ENCODE measurements around the gene HEATR9. TPM values are rescaled to one million over a fixed set of nuclear protein-coding genes. Genes with fewer than 3 reads are reported as not detected.

The HEATR9 gene
- total RNA-seq, 1 experiment from 2014 or later, result not detected

DNA sequence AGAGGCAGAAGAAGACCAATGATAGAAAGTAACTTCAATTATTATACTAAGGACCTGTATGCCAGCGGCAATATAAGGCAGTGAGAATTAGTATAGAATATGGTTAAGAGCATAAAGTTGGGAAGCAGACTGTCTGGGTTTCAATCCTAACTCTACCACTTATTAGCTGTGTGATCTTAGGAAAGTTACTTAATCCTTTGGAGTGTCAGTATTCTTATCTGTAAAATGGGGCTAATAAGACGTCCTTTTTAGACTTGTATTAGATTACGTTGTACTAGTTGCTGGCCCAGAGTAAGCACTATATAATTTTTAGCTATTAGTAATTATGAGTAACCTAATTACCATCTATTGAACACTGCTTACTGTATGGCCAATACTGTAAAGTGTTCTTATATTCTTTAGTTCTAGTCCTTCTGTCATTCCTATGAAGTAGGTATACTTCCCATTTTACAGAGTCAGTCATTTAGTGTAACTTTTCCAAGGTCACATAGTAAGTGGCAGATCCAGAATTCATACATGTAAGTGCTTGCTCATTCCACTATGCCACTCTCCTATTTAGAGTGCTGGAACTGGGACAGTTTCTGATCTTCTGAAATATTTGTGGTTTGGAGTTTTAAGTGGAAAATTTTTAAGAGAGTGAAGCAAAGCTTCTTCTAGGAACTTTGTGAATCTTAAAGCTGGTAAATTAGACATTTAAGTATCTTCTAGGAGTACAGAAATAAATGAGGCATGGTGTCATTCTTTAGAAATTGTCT is 22.5 kb downstream of the HEATR9 start:
- Histone ChIP-seq H3K4me1 (no peaks in the 10 kb centered on the region), H3K36me3 (ENCODE audit: control insufficient read depth, insufficient read depth, low read length) (peaks cover 7% of the 10 kb centered on the region), H3K4me3 (ENCODE audit: low read depth, low read length) (no peak overlapping the region), H3K27me3 (replicated peaks; ENCODE audit: control insufficient read depth, insufficient read depth, low read length) (no peaks in the 10 kb centered on the region), H3K9me3 (no peaks in the 10 kb centered on the region)
- POLR2A ChIA-PET, result no interaction called here
- intact Hi-C loops (cut with micrococcal nuclease; ENCODE audit: unreplicated experiment), result loop anchor here (5.0 kb wide), 1 partner anchor 86 kb away; the partner anchor contains the start of gene RDM1
- H3K4me3 Mint-ChIP-seq (ENCODE audit: unreplicated experiment), result no peak overlapping the region
- no peak overlapping the region for H3K27ac Mint-ChIP-seq (ENCODE audit: unreplicated experiment)
- H3K9me3 Mint-ChIP-seq (ENCODE audit: unreplicated experiment), result no peaks in the 10 kb centered on the region
- DNase-seq, result no peak
- BruUV-seq (replicated peaks), result no TSS peak
- H3K27me3 Mint-ChIP-seq (ENCODE audit: insufficient read depth, unreplicated experiment), result no peaks in the 10 kb centered on the region
- TF ChIP-seq, protein P1, sequence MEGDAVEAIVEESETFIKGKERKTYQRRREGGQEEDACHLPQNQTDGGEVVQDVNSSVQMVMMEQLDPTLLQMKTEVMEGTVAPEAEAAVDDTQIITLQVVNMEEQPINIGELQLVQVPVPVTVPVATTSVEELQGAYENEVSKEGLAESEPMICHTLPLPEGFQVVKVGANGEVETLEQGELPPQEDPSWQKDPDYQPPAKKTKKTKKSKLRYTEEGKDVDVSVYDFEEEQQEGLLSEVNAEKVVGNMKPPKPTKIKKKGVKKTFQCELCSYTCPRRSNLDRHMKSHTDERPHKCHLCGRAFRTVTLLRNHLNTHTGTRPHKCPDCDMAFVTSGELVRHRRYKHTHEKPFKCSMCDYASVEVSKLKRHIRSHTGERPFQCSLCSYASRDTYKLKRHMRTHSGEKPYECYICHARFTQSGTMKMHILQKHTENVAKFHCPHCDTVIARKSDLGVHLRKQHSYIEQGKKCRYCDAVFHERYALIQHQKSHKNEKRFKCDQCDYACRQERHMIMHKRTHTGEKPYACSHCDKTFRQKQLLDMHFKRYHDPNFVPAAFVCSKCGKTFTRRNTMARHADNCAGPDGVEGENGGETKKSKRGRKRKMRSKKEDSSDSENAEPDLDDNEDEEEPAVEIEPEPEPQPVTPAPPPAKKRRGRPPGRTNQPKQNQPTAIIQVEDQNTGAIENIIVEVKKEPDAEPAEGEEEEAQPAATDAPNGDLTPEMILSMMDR (IDR thresholded peaks at IDR 0.05; ENCODE audit: insufficient read depth in 1 of 2, low read depth in 1 of 2, low read length in 1 of 2, severe bottlenecking in 1 of 2, unreplicated experiment in 1 of 2), result no peak
- peaks cover 87% of the 10 kb centered on the region for H3K36me3 Mint-ChIP-seq (ENCODE audit: insufficient read depth, unreplicated experiment)
- CTCF ChIA-PET, result interaction anchor here (1.1 kb wide), 1 partner anchor 60 kb away, joined by 3 read pairs; no protein-coding TSS in a partner anchor
- no peaks in the 10 kb centered on the region for H3K4me1 Mint-ChIP-seq (ENCODE audit: low read depth, unreplicated experiment)

DNA sequence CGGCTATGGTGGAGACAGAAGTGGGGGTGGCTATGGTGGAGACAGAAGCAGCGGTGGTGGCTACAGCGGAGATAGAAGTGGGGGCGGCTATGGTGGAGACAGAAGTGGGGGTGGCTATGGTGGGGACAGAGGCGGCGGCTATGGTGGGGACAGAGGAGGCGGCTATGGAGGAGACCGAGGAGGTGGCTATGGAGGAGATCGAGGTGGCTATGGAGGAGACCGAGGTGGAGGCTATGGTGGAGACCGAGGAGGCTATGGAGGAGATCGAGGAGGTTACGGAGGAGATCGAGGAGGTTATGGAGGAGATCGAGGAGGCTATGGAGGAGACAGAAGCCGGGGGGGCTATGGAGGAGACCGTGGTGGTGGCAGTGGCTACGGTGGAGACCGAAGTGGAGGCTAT is 24.1 kb downstream of the HEATR9 start:
- H3K4me3 Mint-ChIP-seq (ENCODE audit: unreplicated experiment), result no peak overlapping the region
- POLR2A ChIA-PET, result no interaction called here
- TF ChIP-seq, protein P1 (IDR thresholded peaks at IDR 0.05; ENCODE audit: insufficient read depth in 1 of 2, low read depth in 1 of 2, low read length in 1 of 2, severe bottlenecking in 1 of 2, unreplicated experiment in 1 of 2), result no peak
- peaks cover 3% of the 10 kb centered on the region for H3K36me3 ChIP-seq (ENCODE audit: control insufficient read depth, insufficient read depth, low read length)
- H3K9me3 ChIP-seq, result no peaks in the 10 kb centered on the region
- H3K27me3 ChIP-seq (replicated peaks; ENCODE audit: control insufficient read depth, insufficient read depth, low read length), result no peaks in the 10 kb centered on the region
- BruUV-seq (replicated peaks), result TSS peak; percentile 90
- intact Hi-C loops (cut with micrococcal nuclease; ENCODE audit: unreplicated experiment), result no loop called here
- no peak overlapping the region for H3K4me3 ChIP-seq (ENCODE audit: low read depth, low read length)
- H3K4me1 Mint-ChIP-seq (ENCODE audit: low read depth, unreplicated experiment), result no peaks in the 10 kb centered on the region
- H3K27me3 Mint-ChIP-seq (ENCODE audit: insufficient read depth, unreplicated experiment), result no peaks in the 10 kb centered on the region
- no peak overlapping the region for H3K27ac Mint-ChIP-seq (ENCODE audit: unreplicated experiment)
- no peaks in the 10 kb centered on the region for H3K4me1 ChIP-seq
- H3K36me3 Mint-ChIP-seq (ENCODE audit: insufficient read depth, unreplicated experiment), result peaks cover 87% of the 10 kb centered on the region
- H3K9me3 Mint-ChIP-seq (ENCODE audit: unreplicated experiment), result no peaks in the 10 kb centered on the region
- DNase-seq, result no peak
- CTCF ChIA-PET, result no interaction called here

DNA sequence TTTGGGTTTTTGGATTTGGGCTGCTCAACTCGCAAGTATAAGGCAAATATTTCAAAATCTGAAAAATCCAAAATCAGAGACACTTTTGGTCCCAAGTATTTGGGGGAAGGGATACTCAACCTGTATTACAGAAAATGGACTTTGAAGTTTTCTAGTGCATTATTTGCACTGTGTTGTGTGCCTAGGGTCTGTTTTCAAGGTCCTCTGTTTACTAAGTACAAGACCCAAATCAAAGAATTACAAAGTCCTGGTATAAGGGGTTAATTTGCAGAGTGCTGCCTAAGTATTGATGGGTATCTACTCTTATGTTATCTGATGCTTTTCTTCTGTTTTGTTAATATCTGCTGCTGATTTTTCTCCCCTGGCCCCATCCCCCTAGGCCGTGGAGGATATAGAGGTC is 25.0 kb downstream of the HEATR9 start:
- H3K4me1 Mint-ChIP-seq (ENCODE audit: low read depth, unreplicated experiment), result no peaks in the 10 kb centered on the region
- Histone ChIP-seq H3K36me3 (ENCODE audit: control insufficient read depth, insufficient read depth, low read length) (peaks cover 3% of the 10 kb centered on the region), H3K27me3 (replicated peaks; ENCODE audit: control insufficient read depth, insufficient read depth, low read length) (no peaks in the 10 kb centered on the region), H3K9me3 (no peaks in the 10 kb centered on the region), H3K4me1 (no peaks in the 10 kb centered on the region), H3K4me3 (ENCODE audit: low read depth, low read length) (no peak overlapping the region)
- H3K36me3 Mint-ChIP-seq (ENCODE audit: insufficient read depth, unreplicated experiment), result peaks cover 86% of the 10 kb centered on the region
- DNase-seq, result no peak
- no peak overlapping the region for H3K27ac Mint-ChIP-seq (ENCODE audit: unreplicated experiment)
- TF ChIP-seq, protein P1 (IDR thresholded peaks at IDR 0.05; ENCODE audit: insufficient read depth in 1 of 2, low read depth in 1 of 2, low read length in 1 of 2, severe bottlenecking in 1 of 2, unreplicated experiment in 1 of 2), result no peak
- intact Hi-C loops (cut with micrococcal nuclease; ENCODE audit: unreplicated experiment), result no loop called here
- CTCF ChIA-PET, result no interaction called here
- no TSS peak for BruUV-seq (replicated peaks)
- H3K27me3 Mint-ChIP-seq (ENCODE audit: insufficient read depth, unreplicated experiment), result no peaks in the 10 kb centered on the region
- no peak overlapping the region for H3K4me3 Mint-ChIP-seq (ENCODE audit: unreplicated experiment)
- POLR2A ChIA-PET, result no interaction called here
- no peaks in the 10 kb centered on the region for H3K9me3 Mint-ChIP-seq (ENCODE audit: unreplicated experiment)

All from Caco-2 (cell line).